ENCODE results near the gene ANKS3. TPM values are rescaled to one million over a fixed set of nuclear protein-coding genes. Genes with fewer than 3 reads are reported as not detected.

Gene ANKS3
- total RNA-seq, 4 donors from 2014 or later = 9.4 to 22.7 (median 11.5) TPM

- no peak for TF ChIP-seq POLR2A (IDR thresholded peaks at IDR 0.05)
- TF ChIP-seq, protein P1, sequence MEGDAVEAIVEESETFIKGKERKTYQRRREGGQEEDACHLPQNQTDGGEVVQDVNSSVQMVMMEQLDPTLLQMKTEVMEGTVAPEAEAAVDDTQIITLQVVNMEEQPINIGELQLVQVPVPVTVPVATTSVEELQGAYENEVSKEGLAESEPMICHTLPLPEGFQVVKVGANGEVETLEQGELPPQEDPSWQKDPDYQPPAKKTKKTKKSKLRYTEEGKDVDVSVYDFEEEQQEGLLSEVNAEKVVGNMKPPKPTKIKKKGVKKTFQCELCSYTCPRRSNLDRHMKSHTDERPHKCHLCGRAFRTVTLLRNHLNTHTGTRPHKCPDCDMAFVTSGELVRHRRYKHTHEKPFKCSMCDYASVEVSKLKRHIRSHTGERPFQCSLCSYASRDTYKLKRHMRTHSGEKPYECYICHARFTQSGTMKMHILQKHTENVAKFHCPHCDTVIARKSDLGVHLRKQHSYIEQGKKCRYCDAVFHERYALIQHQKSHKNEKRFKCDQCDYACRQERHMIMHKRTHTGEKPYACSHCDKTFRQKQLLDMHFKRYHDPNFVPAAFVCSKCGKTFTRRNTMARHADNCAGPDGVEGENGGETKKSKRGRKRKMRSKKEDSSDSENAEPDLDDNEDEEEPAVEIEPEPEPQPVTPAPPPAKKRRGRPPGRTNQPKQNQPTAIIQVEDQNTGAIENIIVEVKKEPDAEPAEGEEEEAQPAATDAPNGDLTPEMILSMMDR (IDR thresholded peaks at IDR 0.05) = no peak
- no peak for DNase-seq
- H3K27ac ChIP-seq = no peak overlapping the region
- WGBS, 2 donors = 63% methylated on average over 7 of the region's 15 CpGs; no CpG with 5 or more reads in 1 of the 2 donors
- intact Hi-C loops (cut with DNase I) = no loop called here
- H3K36me3 ChIP-seq = no peaks in the 10 kb centered on the region
- no peak overlapping the region for H3K4me3 ChIP-seq
- H3K27me3 ChIP-seq = no peaks in the 10 kb centered on the region
- no peaks in the 10 kb centered on the region for H3K9me3 ChIP-seq
- H3K4me1 ChIP-seq = peaks cover 7 to 25% (median 10%) of the 10 kb centered on the region in 3 donors
Observed at GRCh38 chr16:4737545-4737944, 3.5 kb upstream of the ANKS3 start.

- peaks cover 0 to 6% (median 0%) of the 10 kb centered on the region in 3 donors for H3K36me3 ChIP-seq
- 83 to 88% methylated on average over 3 to 4 of the region's 4 CpGs for WGBS, 2 donors
- peaks cover 7 to 29% (median 10%) of the 10 kb centered on the region in 3 donors for H3K4me1 ChIP-seq
- no peaks in the 10 kb centered on the region for H3K27me3 ChIP-seq
- DNase-seq = no peak
- no peak overlapping the region for H3K27ac ChIP-seq
- H3K9me3 ChIP-seq = no peaks in the 10 kb centered on the region
- TF ChIP-seq POLR2A (IDR thresholded peaks at IDR 0.05) = no peak
- TF ChIP-seq, protein P1 (IDR thresholded peaks at IDR 0.05) = no peak
- no peak overlapping the region for H3K4me3 ChIP-seq
- intact Hi-C loops (cut with DNase I) = no loop called here
Observed at GRCh38 chr16:4736546-4736945, 2.5 kb upstream of the ANKS3 start.

- peak overlapping the region; percentile 71 to 92 (median 90) for H3K27ac ChIP-seq
- WGBS, 2 donors = 3 to 7% methylated on average over 25 to 27 of the region's 38 CpGs
- no peaks in the 10 kb centered on the region for H3K9me3 ChIP-seq
- no peak for TF ChIP-seq POLR2A (IDR thresholded peaks at IDR 0.05)
- TF ChIP-seq, protein P1 (IDR thresholded peaks at IDR 0.05) = no peak
- H3K27me3 ChIP-seq = no peaks in the 10 kb centered on the region
- DNase-seq = peak; percentile 58
- peak overlapping the region; percentile 71 to 100 (median 94) for H3K4me3 ChIP-seq
- intact Hi-C loops (cut with DNase I) = no loop called here
- peaks cover 7 to 29% (median 10%) of the 10 kb centered on the region in 3 donors for H3K4me1 ChIP-seq
- peaks cover 0 to 22% (median 7%) of the 10 kb centered on the region in 3 donors for H3K36me3 ChIP-seq
Observed at GRCh38 chr16:4734730-4735535, 862 bp upstream of the ANKS3 start.

- peaks cover 0 to 34% (median 12%) of the 10 kb centered on the region in 3 donors for H3K36me3 ChIP-seq
- H3K9me3 ChIP-seq = no peaks in the 10 kb centered on the region
- peaks cover 7 to 29% (median 10%) of the 10 kb centered on the region in 3 donors for H3K4me1 ChIP-seq
- H3K27me3 ChIP-seq = no peaks in the 10 kb centered on the region
- H3K4me3 ChIP-seq = peak overlapping the region; percentile 71 to 100 (median 94)
- intact Hi-C loops (cut with DNase I) = no loop called here
- peak overlapping the region; percentile 71 to 92 (median 90) for H3K27ac ChIP-seq
- 0 to 3% methylated on average over 7 to 17 of the region's 19 CpGs for WGBS, 2 donors
- no peak for DNase-seq
- TF ChIP-seq, protein P1 (IDR thresholded peaks at IDR 0.05) = no peak
- no peak for TF ChIP-seq POLR2A (IDR thresholded peaks at IDR 0.05)
Observed at GRCh38 chr16:4733747-4734062, 366 bp downstream of the ANKS3 start.

GRCh38 chr16:4733211-4733742 is 794 bp downstream of the ANKS3 start:
- intact Hi-C loops (cut with DNase I) = no loop called here
- peak overlapping the region in 3 of 4 donors; percentile 71 to 92 (median 90) for H3K27ac ChIP-seq

More at GRCh38 chr16:4733211-4733742, 794 bp downstream of the ANKS3 start:
- TF ChIP-seq POLR2A (IDR thresholded peaks at IDR 0.05) = no peak
- TF ChIP-seq, protein P1 (IDR thresholded peaks at IDR 0.05) = no peak
- no peaks in the 10 kb centered on the region for H3K27me3 ChIP-seq
- DNase-seq = no peak
- no peaks in the 10 kb centered on the region for H3K9me3 ChIP-seq
- peaks cover 2 to 39% (median 16%) of the 10 kb centered on the region in 3 donors for H3K36me3 ChIP-seq
- 25 to 35% methylated on average over 16 to 17 of the region's 17 CpGs for WGBS, 2 donors
- H3K4me3 ChIP-seq = peak overlapping the region; percentile 71 to 100 (median 94)
- peaks cover 7 to 29% (median 10%) of the 10 kb centered on the region in 3 donors for H3K4me1 ChIP-seq
